Peyer's patch (tissue), 4 donors: ENCODE data around the gene MTCL1. TPM values are rescaled to one million over a fixed set of nuclear protein-coding genes. Genes with fewer than 3 reads are reported as not detected.

Source experiments
- DNase-seq, 3 donors: peaks; one replicate each; pipeline ENCODE4 v3.0.0-alpha.2; 2017 to 2019
- H3K27ac ChIP-seq, 4 donors: fragments of 200-600 bp; sonication (generic); one replicate each; pipeline ENCODE4 v1.5.1; 2016 to 2019
- H3K27me3 ChIP-seq, 2 donors: fragments of 200-600 bp; sonication (generic); one replicate each; pipeline ENCODE4 v1.5.1; 2019
- H3K36me3 ChIP-seq, 3 donors: fragments of 200-600 bp; sonication (generic); one replicate each; pipeline ENCODE4 v1.5.1; 2016 to 2019
- H3K4me1 ChIP-seq, 4 donors: fragments of 200-600 bp; sonication (generic); one replicate each; pipeline ENCODE4 v1.5.1; 2016 to 2019
- H3K4me3 ChIP-seq, 4 donors: fragments of 200-600 bp; sonication (generic); 1 replicate in 3 of 4; 2 replicates in 1 of 4; pipeline ENCODE4 v1.5.1; 2016 to 2019; ENCODE audit warnings: mild to moderate bottlenecking in 1 of 4
- H3K9me3 ChIP-seq, 4 donors: fragments of 200-600 bp; sonication (generic); one replicate each; pipeline ENCODE4 v1.5.1; 2016 to 2019; ENCODE audit warnings: mild to moderate bottlenecking in 1 of 4
- POLR2A ChIP-seq, 2 donors: fragments of 450-650 bp; IDR thresholded peaks; one replicate each; pipeline ENCODE4 v1.5.1; 2017; ENCODE audit warnings: antibody characterized with exemption in 2 of 2, mild to moderate bottlenecking in 2 of 2, moderate library complexity in 2 of 2
- total RNA-seq, 4 donors: library from RNA; depleted of rRNA; stranded (reverse); fragments of >200 nt; gene quantifications; one replicate each; pipeline ENCODE4 v1.1.0, GENCODE V29; 2016
- TF ChIP-seq, protein P1 (sequence below), 6 experiments: fragments of 450-650 bp in 4 of 6; fragments of 200-600 bp in 2 of 6; sonication (generic) in 1 of 6; IDR thresholded peaks; one replicate each; pipeline ENCODE4 v1.5.1; 2017 to 2019; ENCODE audit warnings: antibody characterized with exemption in 6 of 6, mild to moderate bottlenecking in 3 of 6, moderate library complexity in 1 of 6

The MTCL1 gene
- total RNA-seq, 4 donors from 2014 or later = 4.2 to 27.2 (median 6.3) TPM

DNA sequence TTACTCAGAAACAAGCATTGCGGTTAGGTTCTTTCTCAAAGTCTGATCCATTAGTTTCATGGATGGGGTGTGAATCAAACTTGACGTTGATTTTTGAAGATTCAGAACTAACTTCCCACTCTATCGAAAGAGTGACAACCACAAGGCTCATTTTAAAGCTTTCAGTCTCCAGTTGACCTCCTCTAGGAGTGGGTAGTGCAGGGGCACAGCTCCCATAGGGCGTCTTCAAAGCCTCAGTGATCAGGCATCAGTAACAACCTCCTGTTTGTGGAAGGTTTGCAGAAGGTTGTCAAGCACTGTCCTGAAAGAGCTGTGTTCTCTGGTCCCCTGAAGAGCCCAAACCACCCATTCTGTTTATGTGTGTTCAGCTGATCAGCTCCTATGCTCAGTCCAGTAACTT is 10.2 kb downstream of the MTCL1 start:
- Histone ChIP-seq H3K27me3 (no peaks in the 10 kb centered on the region), H3K36me3 (no peaks in the 10 kb centered on the region), H3K9me3 (no peaks in the 10 kb centered on the region), H3K27ac (no peak overlapping the region), H3K4me3 (no peak overlapping the region), H3K4me1 (peaks cover 0 to 10% (median 1%) of the 10 kb centered on the region in 4 donors)
- DNase-seq = no peak
- no peak for TF ChIP-seq POLR2A (IDR thresholded peaks at IDR 0.05)

DNA sequence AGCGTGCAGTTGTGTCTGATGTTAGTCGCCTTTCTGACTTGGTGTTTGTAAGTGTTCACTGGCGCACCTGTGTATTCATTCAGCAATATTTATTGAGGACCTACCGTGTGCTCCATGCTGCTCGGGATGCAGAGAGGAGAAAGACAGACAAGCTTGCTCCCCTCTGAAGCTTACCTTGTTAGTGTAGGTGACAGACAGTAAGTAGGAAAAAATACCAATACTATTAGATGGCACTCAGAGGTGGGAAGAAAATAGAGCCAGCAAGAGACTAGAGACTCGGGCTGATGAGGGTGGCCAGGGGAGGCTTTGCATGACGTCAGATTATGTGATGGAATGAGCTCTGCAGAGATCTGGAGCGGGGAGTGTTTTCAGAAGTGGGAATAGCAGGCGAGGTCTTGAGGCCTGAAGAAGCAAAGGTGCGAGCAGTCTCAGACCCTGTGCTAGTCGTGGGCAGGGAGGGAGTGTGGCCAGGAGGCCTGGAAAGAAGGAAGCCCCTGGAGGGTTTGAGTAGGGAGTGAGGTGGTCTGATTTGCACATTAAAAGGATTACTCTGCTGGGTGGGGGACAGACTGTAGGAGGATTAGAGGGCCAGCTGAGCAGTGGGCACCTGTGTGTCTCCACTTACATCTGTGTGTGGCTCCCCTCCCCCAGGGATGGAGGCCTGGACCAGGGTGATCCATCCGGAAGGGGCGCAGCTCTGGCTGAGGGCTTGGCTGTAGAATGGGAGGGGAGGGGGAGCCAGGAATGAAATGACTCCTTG is 11.8 kb downstream of the MTCL1 start:
- no peak for DNase-seq
- Histone ChIP-seq H3K4me1 (peaks cover 0 to 10% (median 1%) of the 10 kb centered on the region in 4 donors), H3K4me3 (no peak overlapping the region), H3K27ac (no peak overlapping the region), H3K9me3 (no peaks in the 10 kb centered on the region), H3K27me3 (no peaks in the 10 kb centered on the region), H3K36me3 (no peaks in the 10 kb centered on the region)
- TF ChIP-seq, protein P1, sequence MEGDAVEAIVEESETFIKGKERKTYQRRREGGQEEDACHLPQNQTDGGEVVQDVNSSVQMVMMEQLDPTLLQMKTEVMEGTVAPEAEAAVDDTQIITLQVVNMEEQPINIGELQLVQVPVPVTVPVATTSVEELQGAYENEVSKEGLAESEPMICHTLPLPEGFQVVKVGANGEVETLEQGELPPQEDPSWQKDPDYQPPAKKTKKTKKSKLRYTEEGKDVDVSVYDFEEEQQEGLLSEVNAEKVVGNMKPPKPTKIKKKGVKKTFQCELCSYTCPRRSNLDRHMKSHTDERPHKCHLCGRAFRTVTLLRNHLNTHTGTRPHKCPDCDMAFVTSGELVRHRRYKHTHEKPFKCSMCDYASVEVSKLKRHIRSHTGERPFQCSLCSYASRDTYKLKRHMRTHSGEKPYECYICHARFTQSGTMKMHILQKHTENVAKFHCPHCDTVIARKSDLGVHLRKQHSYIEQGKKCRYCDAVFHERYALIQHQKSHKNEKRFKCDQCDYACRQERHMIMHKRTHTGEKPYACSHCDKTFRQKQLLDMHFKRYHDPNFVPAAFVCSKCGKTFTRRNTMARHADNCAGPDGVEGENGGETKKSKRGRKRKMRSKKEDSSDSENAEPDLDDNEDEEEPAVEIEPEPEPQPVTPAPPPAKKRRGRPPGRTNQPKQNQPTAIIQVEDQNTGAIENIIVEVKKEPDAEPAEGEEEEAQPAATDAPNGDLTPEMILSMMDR (IDR thresholded peaks at IDR 0.05) = no peak
- no peak for TF ChIP-seq POLR2A (IDR thresholded peaks at IDR 0.05)

DNA sequence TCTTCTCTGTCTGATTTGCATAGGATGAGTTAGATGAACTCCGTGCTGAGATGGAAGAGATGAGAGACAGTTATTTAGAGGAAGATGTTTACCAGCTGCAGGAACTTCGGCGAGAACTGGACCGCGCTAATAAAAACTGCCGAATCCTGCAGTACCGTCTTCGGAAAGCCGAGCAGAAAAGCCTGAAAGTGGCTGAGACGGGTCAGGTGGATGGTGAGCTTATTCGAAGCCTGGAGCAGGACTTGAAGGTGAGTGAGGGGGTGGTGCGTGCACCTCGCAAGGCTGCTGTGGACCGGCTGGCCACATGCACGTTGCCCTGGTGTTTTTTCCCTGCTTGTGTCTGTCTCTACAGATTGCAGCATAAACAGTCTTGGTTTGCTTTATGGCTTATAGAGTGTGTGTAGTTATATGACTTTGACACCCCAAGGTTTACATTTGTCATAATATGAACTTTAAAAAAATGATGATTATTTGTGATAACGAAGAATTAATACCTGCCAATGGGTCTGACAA is 13.1 kb downstream of the MTCL1 start:
- Histone ChIP-seq H3K27me3 (no peaks in the 10 kb centered on the region), H3K36me3 (no peaks in the 10 kb centered on the region), H3K4me3 (no peak overlapping the region), H3K9me3 (no peaks in the 10 kb centered on the region), H3K27ac (no peak overlapping the region), H3K4me1 (peaks cover 0 to 13% (median 1%) of the 10 kb centered on the region in 4 donors)
- no peak for DNase-seq
- TF ChIP-seq POLR2A (IDR thresholded peaks at IDR 0.05) = no peak
- TF ChIP-seq, protein P1 (IDR thresholded peaks at IDR 0.05) = no peak

DNA sequence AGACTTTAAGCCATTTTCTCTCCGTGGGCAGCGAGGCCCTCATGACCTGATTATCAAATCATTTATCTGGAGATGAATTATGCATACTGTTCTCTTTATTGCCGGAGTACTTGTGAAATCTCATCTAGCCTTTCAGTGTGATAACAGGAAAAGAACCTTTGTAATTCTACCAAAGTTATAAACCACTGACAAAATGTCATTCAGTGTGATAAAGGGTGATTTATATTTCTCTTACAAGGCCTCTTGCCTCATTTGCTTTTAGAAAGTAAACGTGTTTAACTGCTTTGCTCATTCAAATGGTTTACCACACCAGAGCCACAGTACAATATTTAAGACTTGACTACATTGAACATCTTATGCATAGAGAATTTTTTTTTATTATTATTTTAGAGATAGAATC is 13.8 kb downstream of the MTCL1 start:
- Histone ChIP-seq H3K4me1 (peaks cover 0 to 17% (median 1%) of the 10 kb centered on the region in 4 donors), H3K9me3 (no peaks in the 10 kb centered on the region), H3K27me3 (no peaks in the 10 kb centered on the region), H3K36me3 (no peaks in the 10 kb centered on the region), H3K27ac (no peak overlapping the region), H3K4me3 (no peak overlapping the region)
- TF ChIP-seq POLR2A (IDR thresholded peaks at IDR 0.05) = no peak
- TF ChIP-seq, protein P1 (IDR thresholded peaks at IDR 0.05) = no peak
- DNase-seq = no peak

DNA sequence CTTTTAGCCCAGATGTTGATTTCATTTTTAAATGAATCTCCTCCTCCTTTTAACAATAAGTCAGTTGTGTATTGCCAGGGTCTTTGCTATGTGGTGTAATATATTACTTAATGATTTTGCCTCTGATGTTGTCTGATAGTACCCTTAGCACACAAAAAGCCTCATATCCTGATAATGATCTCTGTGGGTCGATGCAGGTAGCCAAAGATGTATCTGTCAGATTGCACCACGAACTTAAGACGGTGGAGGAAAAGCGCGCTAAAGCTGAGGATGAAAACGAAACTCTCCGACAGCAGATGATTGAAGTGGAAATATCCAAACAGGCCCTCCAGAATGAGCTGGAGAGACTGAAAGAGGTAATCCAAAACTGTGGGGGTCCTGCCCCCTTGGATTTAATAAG is 14.8 kb downstream of the MTCL1 start:
- Histone ChIP-seq H3K4me1 (peaks cover 0 to 17% (median 1%) of the 10 kb centered on the region in 4 donors), H3K27me3 (no peaks in the 10 kb centered on the region), H3K9me3 (no peaks in the 10 kb centered on the region), H3K36me3 (no peaks in the 10 kb centered on the region), H3K27ac (no peak overlapping the region), H3K4me3 (no peak overlapping the region)
- DNase-seq = no peak
- no peak for TF ChIP-seq POLR2A (IDR thresholded peaks at IDR 0.05)
- TF ChIP-seq, protein P1 (IDR thresholded peaks at IDR 0.05) = no peak

DNA sequence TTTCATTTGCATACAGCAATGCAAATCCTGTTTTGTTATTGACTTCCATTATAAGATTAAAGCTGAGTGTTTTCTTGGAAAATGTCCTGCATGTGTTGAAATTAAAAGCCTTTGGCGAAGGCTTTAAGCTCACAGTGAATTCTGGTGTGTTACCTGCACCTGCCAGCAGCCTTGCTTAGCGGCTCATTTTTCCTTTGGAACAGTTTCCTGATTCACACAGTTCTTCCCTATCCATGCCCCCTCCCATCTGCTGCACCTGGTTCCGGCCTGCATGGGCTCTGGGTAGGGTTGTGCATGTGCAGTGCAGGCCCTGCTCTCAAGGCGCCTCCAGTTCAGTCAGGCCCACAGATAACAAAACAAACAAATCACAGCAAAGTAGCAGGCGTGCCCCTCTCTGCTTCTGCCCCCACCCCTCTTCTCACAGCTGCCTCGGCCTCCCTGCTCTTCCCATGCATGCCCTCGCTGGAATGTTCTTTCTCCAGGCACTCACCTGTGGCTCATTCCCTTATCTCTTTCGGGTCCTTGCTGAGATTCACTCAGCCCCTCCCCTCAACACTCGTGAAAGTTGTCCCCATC is 15.8 kb downstream of the MTCL1 start:
- DNase-seq = no peak
- TF ChIP-seq, protein P1 (IDR thresholded peaks at IDR 0.05) = no peak
- no peak for TF ChIP-seq POLR2A (IDR thresholded peaks at IDR 0.05)

More for the DNA sequence above, 15.8 kb downstream of the MTCL1 start:
- Histone ChIP-seq H3K36me3 (no peaks in the 10 kb centered on the region), H3K27me3 (no peaks in the 10 kb centered on the region), H3K4me3 (no peak overlapping the region), H3K9me3 (no peaks in the 10 kb centered on the region), H3K27ac (no peak overlapping the region), H3K4me1 (peaks cover 0 to 17% (median 1%) of the 10 kb centered on the region in 4 donors)
